CD14-positive monocyte (primary cell): ENCODE results near the gene PDGFD. TPM values are rescaled to one million over a fixed set of nuclear protein-coding genes. Genes with fewer than 3 reads are reported as not detected.

ENCODE experiments used
- DNase-seq, 3 donors: peaks; one replicate each; pipeline ENCODE4 v3.0.0-alpha.2; 2011 to 2022
- H2AFZ ChIP-seq: 2 replicates; pipeline ENCODE4 v1.6.0; 2012; ENCODE audit warnings: mild to moderate bottlenecking, low read depth, low read length, inconsistent platforms; ENCODE audit not compliant: insufficient read depth, poor library complexity, severe bottlenecking
- H3K27ac ChIP-seq, 2 donors: 1 replicate in 1 of 2; 2 replicates in 1 of 2; pipeline ENCODE4 v1.5.1; 2012 to 2013; ENCODE audit warnings: low read length in 2 of 2, control low read depth in 1 of 2, inconsistent platforms in 1 of 2, low read depth in 1 of 2, mild to moderate bottlenecking in 1 of 2
- H3K27me3 ChIP-seq, 2 donors: one replicate each; pipeline versions ENCODE4 v1.6.0 to v1.6.1; 2011 to 2013; ENCODE audit warnings: low read length in 2 of 2; ENCODE audit not compliant: control insufficient read depth in 2 of 2, insufficient read depth in 2 of 2
- H3K36me3 ChIP-seq, 2 donors: replicated peaks in 1 of 2; 1 replicate in 1 of 2; 2 replicates in 1 of 2; pipeline versions ENCODE4 v1.5.1 to v1.6.1; 2012 to 2013; ENCODE audit warnings: low read length in 2 of 2, control low read depth in 1 of 2, inconsistent platforms in 1 of 2, mild to moderate bottlenecking in 1 of 2; ENCODE audit not compliant: insufficient read depth in 2 of 2, control insufficient read depth in 1 of 2
- H3K4me1 ChIP-seq, 2 donors: 1 replicate in 1 of 2; 2 replicates in 1 of 2; pipeline versions ENCODE4 v1.5.1 to v1.6.1; 2012 to 2013; ENCODE audit warnings: low read length in 2 of 2, control low read depth in 1 of 2, inconsistent platforms in 1 of 2, mild to moderate bottlenecking in 1 of 2, moderate library complexity in 1 of 2; ENCODE audit not compliant: insufficient read depth in 2 of 2, control insufficient read depth in 1 of 2
- H3K4me2 ChIP-seq: replicated peaks from 2 replicates; pipeline ENCODE3; 2012; ENCODE audit warnings: low read length, moderate library complexity, mild to moderate bottlenecking; ENCODE audit not compliant: poor library complexity, severe bottlenecking; ENCODE audit errors: extremely low read depth
- H3K4me3 ChIP-seq, 3 experiments: fragments of 200-600 bp in 1 of 3; sonication (generic) in 1 of 3; replicated peaks in 1 of 3; 1 replicate in 2 of 3; 2 replicates in 1 of 3; pipeline ENCODE4 v1.5.1; 2011 to 2013; ENCODE audit warnings: low read length in 3 of 3, mild to moderate bottlenecking in 3 of 3, control low read depth in 2 of 3, low read depth in 2 of 3, inconsistent platforms in 1 of 3, moderate library complexity in 1 of 3
- H3K79me2 ChIP-seq: 2 replicates; pipeline ENCODE4 v1.6.0; 2012; ENCODE audit warnings: mild to moderate bottlenecking, control low read depth, inconsistent platforms, low read length, moderate library complexity; ENCODE audit not compliant: insufficient read depth
- H3K9ac ChIP-seq: 2 replicates; pipeline ENCODE4 v1.6.0; 2017; ENCODE audit warnings: low read length, mild to moderate bottlenecking; ENCODE audit not compliant: insufficient read depth, poor library complexity, severe bottlenecking
- H3K9me3 ChIP-seq, 2 donors: replicated peaks in 1 of 2; 1 replicate in 1 of 2; 2 replicates in 1 of 2; pipeline versions ENCODE4 v1.5.1 to v1.6.1; 2012 to 2013; ENCODE audit warnings: low read length in 2 of 2, control low read depth in 1 of 2; ENCODE audit not compliant: control insufficient read depth in 1 of 2, insufficient read depth in 1 of 2
- H4K20me1 ChIP-seq: 2 replicates; pipeline ENCODE4 v1.6.0; 2012; ENCODE audit warnings: mild to moderate bottlenecking, low read length, control low read depth, moderate library complexity; ENCODE audit not compliant: insufficient read depth
- H3K27ac Mint-ChIP-seq, 7 donors: one replicate each; pipeline ENCODE4 v1.8.0; 2020; ENCODE audit warnings: mild to moderate bottlenecking in 7 of 7, mixed read lengths in 7 of 7, moderate library complexity in 6 of 7, inconsistent platforms in 2 of 7
- H3K27me3 Mint-ChIP-seq, 3 donors: one replicate each; pipeline ENCODE4 v1.8.0; 2021 to 2022; ENCODE audit warnings: low read depth in 3 of 3, mild to moderate bottlenecking in 3 of 3, mixed read lengths in 3 of 3, moderate library complexity in 3 of 3, inconsistent platforms in 1 of 3
- H3K36me3 Mint-ChIP-seq, 2 donors: one replicate each; pipeline ENCODE4 v1.8.0; 2020; ENCODE audit warnings: mixed read lengths in 2 of 2, inconsistent platforms in 1 of 2, mild to moderate bottlenecking in 1 of 2
- H3K4me1 Mint-ChIP-seq: one replicate; pipeline ENCODE4 v1.8.0; 2020; ENCODE audit warnings: mild to moderate bottlenecking, mixed read lengths
- H3K4me3 Mint-ChIP-seq, 2 donors: one replicate each; pipeline ENCODE4 v1.8.0; 2020; ENCODE audit warnings: mild to moderate bottlenecking in 2 of 2, mixed read lengths in 2 of 2, moderate library complexity in 1 of 2
- H3K9me3 Mint-ChIP-seq, 7 donors: one replicate each; pipeline ENCODE4 v1.8.0; 2020 to 2022; ENCODE audit warnings: mixed read lengths in 7 of 7, mild to moderate bottlenecking in 6 of 7, moderate library complexity in 6 of 7, inconsistent platforms in 2 of 7
- WGBS: methylation state at CpG from one replicate; pipeline ENCODE4 v1.1.5; 2013; ENCODE audit warnings: missing lambda C conversion rate; ENCODE audit not compliant: insufficient coverage; 5-methylcytosine and 5-hydroxymethylcytosine counted together
- intact Hi-C, 2 donors: fragments of 100-400 bp; cut with micrococcal nuclease; formaldehyde crosslinking; loops; one replicate each; pipeline versions ENCODE4 v1.15.0 to v1.15.1; 2023
- polyA plus RNA-seq, 3 donors: library from polyadenylated mRNA; depleted of rRNA in 1 of 3; unstranded in 2 of 3; stranded (reverse) in 1 of 3; fragments of 300-500 nt in 2 of 3; fragments of >200 nt in 1 of 3; fragmentation: Illumina TruSeq in 2 of 3; gene quantifications; 1 replicate in 2 of 3; 2 replicates in 1 of 3; pipeline ENCODE4 v1.2.3, GENCODE V29; 2012 to 2021
- TF ChIP-seq, protein P1 (sequence below): fragments of 200-600 bp; IDR thresholded peaks from one replicate; pipeline ENCODE4 v1.8.0; 2022; ENCODE audit warnings: antibody characterized with exemption, mild to moderate bottlenecking

Gene PDGFD
- polyA plus RNA-seq, 3 donors = 0.05 to 0.15 TPM; not detected in 1

GRCh38 chr11:103902994-103903393 lies 261.0 kb downstream of the PDGFD start:
- no peaks in the 10 kb centered on the region for H4K20me1 ChIP-seq
- peak overlapping the region in 1 of 2 donors; percentile 58 for H3K27ac ChIP-seq
- Mint-ChIP-seq H3K9me3 (peaks cover 0 to 3% (median 0%) of the 10 kb centered on the region in 7 donors), H3K4me1 (peaks cover 44% of the 10 kb centered on the region), H3K27me3 (no peaks in the 10 kb centered on the region), H3K27ac (no peak overlapping the region), H3K4me3 (no peak overlapping the region), H3K36me3 (no peaks in the 10 kb centered on the region)
- intact Hi-C loops = no loop called here
- H3K9me3 ChIP-seq = no peaks in the 10 kb centered on the region
- peaks cover 56% of the 10 kb centered on the region in 2 donors for H3K4me1 ChIP-seq
- no peaks in the 10 kb centered on the region for H3K27me3 ChIP-seq
- H2AFZ ChIP-seq = no peak overlapping the region
- no CpG with 5 or more reads among the region's 1 CpG for WGBS
- no peaks in the 10 kb centered on the region for H3K36me3 ChIP-seq
- no peak for DNase-seq
- no peaks in the 10 kb centered on the region for H3K79me2 ChIP-seq
- H3K4me2 ChIP-seq = no peak overlapping the region
- no peak overlapping the region for H3K4me3 ChIP-seq
- TF ChIP-seq, protein P1, sequence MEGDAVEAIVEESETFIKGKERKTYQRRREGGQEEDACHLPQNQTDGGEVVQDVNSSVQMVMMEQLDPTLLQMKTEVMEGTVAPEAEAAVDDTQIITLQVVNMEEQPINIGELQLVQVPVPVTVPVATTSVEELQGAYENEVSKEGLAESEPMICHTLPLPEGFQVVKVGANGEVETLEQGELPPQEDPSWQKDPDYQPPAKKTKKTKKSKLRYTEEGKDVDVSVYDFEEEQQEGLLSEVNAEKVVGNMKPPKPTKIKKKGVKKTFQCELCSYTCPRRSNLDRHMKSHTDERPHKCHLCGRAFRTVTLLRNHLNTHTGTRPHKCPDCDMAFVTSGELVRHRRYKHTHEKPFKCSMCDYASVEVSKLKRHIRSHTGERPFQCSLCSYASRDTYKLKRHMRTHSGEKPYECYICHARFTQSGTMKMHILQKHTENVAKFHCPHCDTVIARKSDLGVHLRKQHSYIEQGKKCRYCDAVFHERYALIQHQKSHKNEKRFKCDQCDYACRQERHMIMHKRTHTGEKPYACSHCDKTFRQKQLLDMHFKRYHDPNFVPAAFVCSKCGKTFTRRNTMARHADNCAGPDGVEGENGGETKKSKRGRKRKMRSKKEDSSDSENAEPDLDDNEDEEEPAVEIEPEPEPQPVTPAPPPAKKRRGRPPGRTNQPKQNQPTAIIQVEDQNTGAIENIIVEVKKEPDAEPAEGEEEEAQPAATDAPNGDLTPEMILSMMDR = no peak
- H3K9ac ChIP-seq = no peak overlapping the region

GRCh38 chr11:103901656-103902055 lies 262.3 kb downstream of the PDGFD start:
- no CpG with 5 or more reads among the region's 1 CpG for WGBS
- no peaks in the 10 kb centered on the region for H3K27me3 Mint-ChIP-seq
- Histone ChIP-seq H3K4me1 (peaks cover 56% of the 10 kb centered on the region in 2 donors), H3K4me2 (no peak overlapping the region), H3K9ac (no peak overlapping the region), H3K4me3 (no peak overlapping the region), H4K20me1 (no peaks in the 10 kb centered on the region), H3K27me3 (no peaks in the 10 kb centered on the region), H3K27ac (no peak overlapping the region), H3K36me3 (no peaks in the 10 kb centered on the region), H3K9me3 (no peaks in the 10 kb centered on the region), H2AFZ (no peak overlapping the region), H3K79me2 (no peaks in the 10 kb centered on the region)
- H3K4me1 Mint-ChIP-seq = peaks cover 44% of the 10 kb centered on the region
- H3K4me3 Mint-ChIP-seq = no peak overlapping the region
- TF ChIP-seq, protein P1 = no peak
- H3K9me3 Mint-ChIP-seq = peaks cover 0 to 2% (median 0%) of the 10 kb centered on the region in 7 donors
- H3K36me3 Mint-ChIP-seq = no peaks in the 10 kb centered on the region
- intact Hi-C loops = no loop called here
- H3K27ac Mint-ChIP-seq = peak overlapping the region in 1 of 7 donors; percentile 55
- no peak for DNase-seq
